ENCODE measurements around the gene DENND1C. TPM values are rescaled to one million over a fixed set of nuclear protein-coding genes. Genes with fewer than 3 reads are reported as not detected.

The DENND1C gene
- total and polyA plus RNA-seq, 5 donors from 2014 or later, result 36.9 to 125 (median 42.3) TPM

GRCh38 chr19:6423499-6424194, 57.9 kb downstream of the DENND1C start:
- Mint-ChIP-seq H3K27ac (peak overlapping the region; percentile 12 to 88 (median 86)), H3K4me3 (peak overlapping the region; percentile 88 to 91 (median 89)), H3K27me3 (no peaks in the 10 kb centered on the region), H3K4me1 (peaks cover 0 to 43% (median 22%) of the 10 kb centered on the region in 4 donors), H3K9me3 (no peaks in the 10 kb centered on the region), H3K36me3 (peaks cover 13% of the 10 kb centered on the region)
- ATAC-seq (ENCODE audit: low read depth in 2 of 2) (no peak), DNase-seq (peak in 1 of 3 donors; percentile 45)
- H3K27me3 ChIP-seq (ENCODE audit: control insufficient read depth, insufficient read depth, low read length), result no peaks in the 10 kb centered on the region
- peak overlapping the region; percentile 66 for H3K27ac ChIP-seq (ENCODE audit: insufficient read depth, low read length, poor library complexity, severe bottlenecking)
- H3K4me3 ChIP-seq (ENCODE audit: low read depth, low read length), result peak overlapping the region; percentile 75
- no peaks in the 10 kb centered on the region for H3K9me3 ChIP-seq (ENCODE audit: control insufficient read depth in 2 of 2, low read length in 2 of 2)
- H3K36me3 ChIP-seq (ENCODE audit: control insufficient read depth, insufficient read depth, low read length), result peaks cover 35% of the 10 kb centered on the region
- peaks cover 33% of the 10 kb centered on the region for H3K4me1 ChIP-seq (ENCODE audit: control insufficient read depth, insufficient read depth, low read length, poor library complexity, severe bottlenecking)

- DNase-seq, result no peak
- H3K27me3 ChIP-seq (ENCODE audit: control insufficient read depth, insufficient read depth, low read length), result no peaks in the 10 kb centered on the region
- Mint-ChIP-seq H3K9me3 (no peaks in the 10 kb centered on the region), H3K4me1 (peaks cover 0 to 43% (median 22%) of the 10 kb centered on the region in 4 donors), H3K27ac (peak overlapping the region in 2 of 3 donors; percentile 5 to 20), H3K4me3 (peak overlapping the region in 1 of 4 donors; percentile 88), H3K36me3 (peaks cover 15% of the 10 kb centered on the region), H3K27me3 (no peaks in the 10 kb centered on the region)
- no peak overlapping the region for H3K27ac ChIP-seq (ENCODE audit: insufficient read depth, low read length, poor library complexity, severe bottlenecking)
- ATAC-seq (ENCODE audit: low read depth in 2 of 2), result no peak
- H3K4me1 ChIP-seq (ENCODE audit: control insufficient read depth, insufficient read depth, low read length, poor library complexity, severe bottlenecking), result peaks cover 33% of the 10 kb centered on the region
- H3K4me3 ChIP-seq (ENCODE audit: low read depth, low read length), result no peak overlapping the region
- H3K9me3 ChIP-seq (ENCODE audit: control insufficient read depth in 2 of 2, low read length in 2 of 2), result no peaks in the 10 kb centered on the region
- H3K36me3 ChIP-seq (ENCODE audit: control insufficient read depth, insufficient read depth, low read length), result peaks cover 58% of the 10 kb centered on the region
These were observed 60.2 kb downstream of the DENND1C start for GRCh38 chr19:6421075-6422014.

GRCh38 chr19:6418562-6418932, 63.0 kb downstream of the DENND1C start:
- Histone ChIP-seq H3K27ac (ENCODE audit: insufficient read depth, low read length, poor library complexity, severe bottlenecking) (no peak overlapping the region), H3K9me3 (ENCODE audit: control insufficient read depth in 2 of 2, low read length in 2 of 2) (no peaks in the 10 kb centered on the region), H3K36me3 (ENCODE audit: control insufficient read depth, insufficient read depth, low read length) (peaks cover 76% of the 10 kb centered on the region), H3K4me1 (ENCODE audit: control insufficient read depth, insufficient read depth, low read length, poor library complexity, severe bottlenecking) (peaks cover 21% of the 10 kb centered on the region), H3K27me3 (ENCODE audit: control insufficient read depth, insufficient read depth, low read length) (no peaks in the 10 kb centered on the region), H3K4me3 (ENCODE audit: low read depth, low read length) (no peak overlapping the region)
- H3K27ac Mint-ChIP-seq, result no peak overlapping the region
- no peaks in the 10 kb centered on the region for H3K27me3 Mint-ChIP-seq
- no peaks in the 10 kb centered on the region for H3K9me3 Mint-ChIP-seq
- peaks cover 15% of the 10 kb centered on the region for H3K36me3 Mint-ChIP-seq
- no peak for ATAC-seq (ENCODE audit: low read depth in 2 of 2)
- H3K4me3 Mint-ChIP-seq, result no peak overlapping the region
- no peak for DNase-seq
- H3K4me1 Mint-ChIP-seq, result peaks cover 0 to 28% (median 15%) of the 10 kb centered on the region in 4 donors

GRCh38 chr19:6417713-6418561, 63.6 kb downstream of the DENND1C start:
- no peak overlapping the region for H3K4me3 ChIP-seq (ENCODE audit: low read depth, low read length)
- peak overlapping the region in 1 of 4 donors; percentile 52 for H3K4me3 Mint-ChIP-seq
- H3K27me3 Mint-ChIP-seq, result no peaks in the 10 kb centered on the region
- no peaks in the 10 kb centered on the region for H3K27me3 ChIP-seq (ENCODE audit: control insufficient read depth, insufficient read depth, low read length)
- H3K27ac ChIP-seq (ENCODE audit: insufficient read depth, low read length, poor library complexity, severe bottlenecking), result no peak overlapping the region
- H3K4me1 ChIP-seq (ENCODE audit: control insufficient read depth, insufficient read depth, low read length, poor library complexity, severe bottlenecking), result peaks cover 15% of the 10 kb centered on the region
- peaks cover 15% of the 10 kb centered on the region for H3K36me3 Mint-ChIP-seq
- H3K9me3 ChIP-seq (ENCODE audit: control insufficient read depth in 2 of 2, low read length in 2 of 2), result no peaks in the 10 kb centered on the region
- H3K36me3 ChIP-seq (ENCODE audit: control insufficient read depth, insufficient read depth, low read length), result peaks cover 76% of the 10 kb centered on the region
- DNase-seq (no peak), ATAC-seq (ENCODE audit: low read depth in 2 of 2) (no peak)
- H3K9me3 Mint-ChIP-seq, result no peaks in the 10 kb centered on the region
- H3K27ac Mint-ChIP-seq, result no peak overlapping the region
- peaks cover 0 to 21% (median 11%) of the 10 kb centered on the region in 4 donors for H3K4me1 Mint-ChIP-seq

Other genes starting within 250 kb of the DENND1C start
- gene MLLT1, start 201.8 kb downstream of the DENND1C start, total RNA-seq, result 35.6 TPM
- gene MLLT1, start 201.8 kb downstream of the DENND1C start, polyA plus RNA-seq, result under 1 TPM; 0.45 to 0.79 (median 0.58) TPM
- 0.54 TPM for gene ACER1, start 148.2 kb downstream of the DENND1C start, total RNA-seq
- 1 to 10 TPM in 2 of 4 donors, under 1 TPM in 2; 0.57 to 3.4 (median 1.3) TPM for gene ACER1, start 148.2 kb downstream of the DENND1C start, polyA plus RNA-seq
- gene CLPP, start 120.3 kb downstream of the DENND1C start, total RNA-seq, result 75.1 TPM
- gene CLPP, start 120.3 kb downstream of the DENND1C start, polyA plus RNA-seq, result 100 to 1,000 TPM; 144 to 209 (median 189) TPM
- 47.4 TPM for gene ALKBH7, start 109.0 kb downstream of the DENND1C start, total RNA-seq
- gene ALKBH7, start 109.0 kb downstream of the DENND1C start, polyA plus RNA-seq, result 100 to 1,000 TPM in 1 of 4 donors, 10 to 100 TPM in 3; 89.1 to 102 (median 94.4) TPM
- gene PSPN, start 105.9 kb downstream of the DENND1C start, total RNA-seq, result 1.0 TPM
- gene PSPN, start 105.9 kb downstream of the DENND1C start, polyA plus RNA-seq, result under 1 TPM; 0.41 to 0.90 (median 0.65) TPM
- gene GTF2F1, start 88.6 kb downstream of the DENND1C start, total RNA-seq, result 53.4 TPM
- 10 to 100 TPM; 16.0 to 19.7 (median 17.5) TPM for gene GTF2F1, start 88.6 kb downstream of the DENND1C start, polyA plus RNA-seq
- gene KHSRP, start 57.0 kb downstream of the DENND1C start, total RNA-seq, result 156 TPM
- gene KHSRP, start 57.0 kb downstream of the DENND1C start, polyA plus RNA-seq, result 10 to 100 TPM in 3 of 4 donors, 1 to 10 TPM in 1; 9.1 to 20.3 (median 11.4) TPM
- 0.42 TPM for gene SLC25A41, start 48.0 kb downstream of the DENND1C start, total RNA-seq
- under 1 TPM in 1 of 4 donors, not detected in 3; 0.24 TPM for gene SLC25A41, start 48.0 kb downstream of the DENND1C start, polyA plus RNA-seq
- gene SLC25A23, start 22.0 kb downstream of the DENND1C start, total RNA-seq, result 10.9 TPM
- 10 to 100 TPM in 2 of 4 donors, 1 to 10 TPM in 2; 6.6 to 14.7 (median 11.1) TPM for gene SLC25A23, start 22.0 kb downstream of the DENND1C start, polyA plus RNA-seq
- 1.6 TPM for gene CRB3, start 17.5 kb downstream of the DENND1C start, total RNA-seq
- gene CRB3, start 17.5 kb downstream of the DENND1C start, polyA plus RNA-seq, result 1 to 10 TPM; 2.6 to 5.8 (median 3.7) TPM
- 1.3 TPM for gene TUBB4A, start 20.5 kb upstream of the DENND1C start, total RNA-seq
- gene TUBB4A, start 20.5 kb upstream of the DENND1C start, polyA plus RNA-seq, result 1 to 10 TPM in 1 of 4 donors, under 1 TPM in 1, not detected in 2; 0.36 to 1.0 TPM
- 4.5 TPM for gene TNFSF9, start 49.2 kb upstream of the DENND1C start, total RNA-seq
- gene TNFSF9, start 49.2 kb upstream of the DENND1C start, polyA plus RNA-seq, result 1 to 10 TPM in 1 of 4 donors, under 1 TPM in 3; 0.38 to 2.6 (median 0.50) TPM
- 24.3 TPM for gene CD70, start 109.4 kb upstream of the DENND1C start, total RNA-seq
- gene CD70, start 109.4 kb upstream of the DENND1C start, polyA plus RNA-seq, result 10 to 100 TPM; 10.0 to 27.2 (median 17.7) TPM
- 8.4 TPM for gene TNFSF14, start 188.4 kb upstream of the DENND1C start, total RNA-seq
- gene TNFSF14, start 188.4 kb upstream of the DENND1C start, polyA plus RNA-seq, result 1 to 10 TPM; 2.6 to 8.9 (median 5.4) TPM
- not detected for gene C3, start 238.9 kb upstream of the DENND1C start, total RNA-seq
- not detected for gene C3, start 238.9 kb upstream of the DENND1C start, polyA plus RNA-seq

Measured in CD4-positive, CD25-positive, alpha-beta regulatory T cell (primary cell).